Gastroesophageal sphincter (tissue), 4 donors: ENCODE measurements around the gene LINGO4. TPM values are rescaled to one million over a fixed set of nuclear protein-coding genes. Genes with fewer than 3 reads are reported as not detected.
"Not testable (repeated sequence)": the region's sequence is repeated elsewhere in the genome, so short reads cannot be mapped to it uniquely, and the experiment has no call there.

ENCODE experiments used
- ATAC-seq: fragments of 150-250 bp; one replicate; pipeline ENCODE4 v1.9.1; 2016; ENCODE audit warnings: mild to moderate bottlenecking, moderate library complexity
- H3K27ac ChIP-seq, 4 donors: fragments of 200-600 bp; sonication (generic) in 3 of 4; 1 replicate in 3 of 4; 2 replicates in 1 of 4; pipeline ENCODE4 v1.5.1; 2016 to 2019
- H3K27me3 ChIP-seq: fragments of 200-600 bp; sonication (generic); one replicate; pipeline ENCODE4 v1.5.1; 2019
- H3K36me3 ChIP-seq, 2 donors: fragments of 200-600 bp; sonication (generic); one replicate each; pipeline ENCODE4 v1.5.1; 2019; ENCODE audit warnings: control low read depth in 1 of 2
- H3K4me1 ChIP-seq, 3 donors: fragments of 200-600 bp; sonication (generic); 1 replicate in 2 of 3; 2 replicates in 1 of 3; pipeline ENCODE4 v1.5.1; 2016 to 2019; ENCODE audit warnings: control low read depth in 2 of 3
- H3K4me3 ChIP-seq, 2 donors: fragments of 200-600 bp; sonication (generic); one replicate each; pipeline ENCODE4 v1.5.1; 2019; ENCODE audit warnings: mild to moderate bottlenecking in 1 of 2, moderate library complexity in 1 of 2
- H3K9me3 ChIP-seq, 3 donors: fragments of 200-600 bp; sonication (generic); one replicate each; pipeline ENCODE4 v1.5.1; 2017 to 2019; ENCODE audit warnings: control low read depth in 2 of 3
- EP300 ChIP-seq: sonication (generic); formaldehyde crosslinking; IDR thresholded peaks from one replicate; pipeline ENCODE4 v1.6.1; 2017; ENCODE audit warnings: antibody characterized with exemption, mild to moderate bottlenecking
- POLR2A ChIP-seq, 2 donors: fragments of 450-650 bp; IDR thresholded peaks; one replicate each; pipeline ENCODE4 v1.6.1; 2017; ENCODE audit warnings: antibody characterized with exemption in 2 of 2, mild to moderate bottlenecking in 2 of 2, moderate library complexity in 1 of 2
- POLR2AphosphoS5 ChIP-seq: sonication (generic); formaldehyde crosslinking; IDR thresholded peaks from one replicate; pipeline ENCODE4 v1.6.1; 2017; ENCODE audit warnings: antibody characterized with exemption
- WGBS, 2 donors: methylation state at CpG; one replicate each; pipeline ENCODE4 v1.1.5; 2018; ENCODE audit warnings: low coverage in 1 of 2; 5-methylcytosine and 5-hydroxymethylcytosine counted together
- total RNA-seq, 4 donors: library from RNA; depleted of rRNA; stranded (reverse); fragments of >200 nt; gene quantifications; one replicate each; pipeline ENCODE4 v1.1.0, GENCODE V29; 2016
- TF ChIP-seq, protein P1 (sequence below), 4 experiments: fragments of 200-600 bp in 2 of 4; fragments of 450-650 bp in 2 of 4; sonication (generic) in 1 of 4; IDR thresholded peaks; one replicate each; pipeline ENCODE4 v1.5.1; 2017 to 2019; ENCODE audit warnings: antibody characterized with exemption in 4 of 4, mild to moderate bottlenecking in 2 of 4, moderate library complexity in 2 of 4

LINGO4 gene
- total RNA-seq, 4 donors from 2014 or later, result not detected

DNA sequence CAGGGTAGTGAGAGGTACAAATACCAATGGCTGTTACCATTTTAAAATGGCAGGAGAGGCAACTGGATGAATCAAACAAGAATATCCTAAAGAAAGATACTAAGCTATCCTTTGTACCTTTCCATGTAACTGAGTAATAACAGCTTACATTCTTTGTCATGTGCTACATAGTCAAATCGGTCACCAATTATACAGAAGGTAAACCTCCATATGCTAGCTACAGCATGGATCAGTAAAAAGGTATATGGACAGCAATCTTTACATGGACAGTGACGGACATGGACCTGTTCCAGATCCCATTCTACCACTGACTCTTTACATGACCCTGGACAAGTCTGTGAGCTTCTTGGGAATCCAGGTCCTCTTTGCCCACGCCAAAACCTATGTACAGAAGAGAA, 28.6 kb downstream of the LINGO4 start:
- no peak overlapping the region for H3K27ac ChIP-seq
- WGBS, 2 donors, result 80 to 84% methylated on average over 2 to 3 of the region's 3 CpGs
- no peaks in the 10 kb centered on the region for H3K9me3 ChIP-seq
- ATAC-seq, result no peak
- TF ChIP-seq, protein P1, sequence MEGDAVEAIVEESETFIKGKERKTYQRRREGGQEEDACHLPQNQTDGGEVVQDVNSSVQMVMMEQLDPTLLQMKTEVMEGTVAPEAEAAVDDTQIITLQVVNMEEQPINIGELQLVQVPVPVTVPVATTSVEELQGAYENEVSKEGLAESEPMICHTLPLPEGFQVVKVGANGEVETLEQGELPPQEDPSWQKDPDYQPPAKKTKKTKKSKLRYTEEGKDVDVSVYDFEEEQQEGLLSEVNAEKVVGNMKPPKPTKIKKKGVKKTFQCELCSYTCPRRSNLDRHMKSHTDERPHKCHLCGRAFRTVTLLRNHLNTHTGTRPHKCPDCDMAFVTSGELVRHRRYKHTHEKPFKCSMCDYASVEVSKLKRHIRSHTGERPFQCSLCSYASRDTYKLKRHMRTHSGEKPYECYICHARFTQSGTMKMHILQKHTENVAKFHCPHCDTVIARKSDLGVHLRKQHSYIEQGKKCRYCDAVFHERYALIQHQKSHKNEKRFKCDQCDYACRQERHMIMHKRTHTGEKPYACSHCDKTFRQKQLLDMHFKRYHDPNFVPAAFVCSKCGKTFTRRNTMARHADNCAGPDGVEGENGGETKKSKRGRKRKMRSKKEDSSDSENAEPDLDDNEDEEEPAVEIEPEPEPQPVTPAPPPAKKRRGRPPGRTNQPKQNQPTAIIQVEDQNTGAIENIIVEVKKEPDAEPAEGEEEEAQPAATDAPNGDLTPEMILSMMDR (IDR thresholded peaks at IDR 0.05), result no peak
- no peak for TF ChIP-seq POLR2A (IDR thresholded peaks at IDR 0.05)
- no peak for TF ChIP-seq POLR2AphosphoS5
- no peak for TF ChIP-seq EP300
- peaks cover 0 to 93% of the 10 kb centered on the region in 2 donors for H3K36me3 ChIP-seq
- H3K4me3 ChIP-seq, result no peak overlapping the region
- no peaks in the 10 kb centered on the region for H3K27me3 ChIP-seq
- no peaks in the 10 kb centered on the region for H3K4me1 ChIP-seq

DNA sequence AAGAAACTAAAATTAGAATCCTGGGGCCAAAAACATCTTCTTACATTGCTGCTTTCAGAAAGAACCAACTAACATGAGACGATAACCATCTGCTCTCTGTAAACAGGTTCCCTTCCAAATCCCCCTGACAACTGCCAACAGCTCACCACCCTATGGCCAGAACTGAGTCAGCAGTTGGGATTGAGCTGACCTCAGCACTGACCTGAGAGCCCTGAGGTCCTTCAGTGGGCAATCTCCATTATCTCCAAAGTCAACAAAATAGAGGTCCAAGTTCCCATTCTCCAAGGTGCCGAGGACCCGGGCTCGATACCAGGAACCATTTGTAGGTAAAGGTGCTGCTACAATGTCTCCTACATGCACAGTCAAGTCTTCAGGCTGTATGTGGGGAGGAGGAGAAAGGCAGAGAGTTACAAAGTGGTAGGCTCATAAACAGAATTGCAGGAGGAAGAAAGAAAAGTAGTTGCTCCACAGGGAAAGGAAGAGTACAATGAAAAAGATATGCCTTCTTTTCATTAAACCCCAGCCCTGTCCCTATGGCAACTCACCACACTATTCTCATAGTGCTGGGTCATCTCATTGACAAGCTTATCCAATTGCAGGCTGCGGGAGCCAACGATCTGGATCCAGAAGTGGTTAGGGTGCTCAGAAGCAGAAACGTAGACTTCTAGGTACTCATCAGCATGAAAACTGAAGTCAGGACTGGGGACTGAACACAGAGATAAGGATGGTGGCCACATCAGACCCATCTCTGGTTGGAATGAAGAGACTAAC, 29.1 kb downstream of the LINGO4 start:
- no peaks in the 10 kb centered on the region for H3K9me3 ChIP-seq
- WGBS, 2 donors, result 91 to 92% methylated on average over 7 of the region's 7 CpGs
- H3K4me1 ChIP-seq, result no peaks in the 10 kb centered on the region
- no peak for ATAC-seq
- peaks cover 0 to 89% of the 10 kb centered on the region in 2 donors for H3K36me3 ChIP-seq
- no peak for TF ChIP-seq POLR2A (IDR thresholded peaks at IDR 0.05)
- TF ChIP-seq, protein P1 (IDR thresholded peaks at IDR 0.05), result no peak
- no peak for TF ChIP-seq POLR2AphosphoS5
- TF ChIP-seq EP300, result no peak
- no peaks in the 10 kb centered on the region for H3K27me3 ChIP-seq
- no peak overlapping the region for H3K27ac ChIP-seq
- no peak overlapping the region for H3K4me3 ChIP-seq

DNA sequence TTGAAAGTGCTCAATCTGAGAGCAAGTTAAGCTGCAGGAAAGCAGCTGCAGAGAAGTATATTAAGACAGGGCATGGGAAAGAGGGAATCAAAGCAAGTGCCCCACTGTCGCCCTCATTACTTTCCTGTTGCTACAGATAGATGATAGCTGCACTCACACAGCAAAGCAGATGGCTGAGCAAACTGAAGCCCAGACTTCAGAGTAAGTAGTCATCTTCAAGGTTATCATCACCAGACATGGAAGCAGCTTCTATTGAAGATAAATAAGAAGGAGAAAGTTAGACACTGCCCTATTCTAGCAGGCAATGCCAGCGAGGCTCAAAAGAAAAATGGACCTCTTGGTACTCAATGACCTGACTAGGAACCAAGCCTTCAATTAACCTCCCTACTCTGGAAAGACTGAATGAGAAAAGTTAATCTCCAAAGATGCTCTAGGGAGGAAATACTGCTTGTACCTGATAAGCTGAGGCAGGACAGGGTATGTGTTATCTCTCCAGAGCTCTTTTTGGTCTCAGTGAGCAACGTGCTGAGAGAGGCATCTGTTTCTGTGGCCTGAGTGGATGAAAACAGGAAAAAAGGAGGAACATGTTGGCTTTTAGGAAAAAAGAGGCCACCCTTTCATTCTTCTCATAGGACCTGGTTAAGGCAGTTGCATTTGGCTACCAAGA, 30.8 kb downstream of the LINGO4 start:
- Histone ChIP-seq H3K9me3 (no peaks in the 10 kb centered on the region), H3K4me1 (no peaks in the 10 kb centered on the region), H3K27me3 (no peaks in the 10 kb centered on the region), H3K36me3 (peaks cover 0 to 72% of the 10 kb centered on the region in 2 donors), H3K27ac (no peak overlapping the region), H3K4me3 (no peak overlapping the region)
- ATAC-seq, result no peak
- no peak for TF ChIP-seq EP300
- no peak for TF ChIP-seq POLR2AphosphoS5
- TF ChIP-seq, protein P1 (IDR thresholded peaks at IDR 0.05), result no peak
- TF ChIP-seq POLR2A (IDR thresholded peaks at IDR 0.05), result no peak
- 60 to 79% methylated on average over 3 of the region's 3 CpGs for WGBS, 2 donors

DNA sequence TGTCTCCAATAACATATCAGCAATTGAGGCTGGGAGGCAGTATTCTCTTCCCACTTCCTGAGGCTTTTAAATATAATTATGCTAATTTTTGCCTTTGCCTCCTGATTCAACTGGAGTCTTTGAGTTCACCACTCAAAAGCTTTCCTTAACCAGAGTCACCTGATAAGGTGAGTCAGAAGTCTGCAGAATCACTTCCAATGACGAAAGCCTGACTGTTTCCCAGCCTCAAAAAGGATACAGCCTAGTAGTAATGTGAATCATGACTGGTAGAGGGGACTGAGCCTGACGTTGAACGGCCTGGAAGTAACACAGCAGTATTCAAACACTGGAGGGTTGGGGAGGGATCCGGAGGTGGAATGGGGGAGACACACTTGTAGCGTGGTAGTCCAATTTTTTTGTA, 31.5 kb downstream of the LINGO4 start:
- Histone ChIP-seq H3K4me3 (no peak overlapping the region), H3K27ac (no peak overlapping the region), H3K27me3 (no peaks in the 10 kb centered on the region), H3K9me3 (no peaks in the 10 kb centered on the region), H3K36me3 (peaks cover 0 to 65% of the 10 kb centered on the region in 2 donors), H3K4me1 (no peaks in the 10 kb centered on the region)
- no peak for ATAC-seq
- TF ChIP-seq POLR2AphosphoS5, result no peak
- 81 to 82% methylated on average over 5 of the region's 5 CpGs for WGBS, 2 donors

DNA sequence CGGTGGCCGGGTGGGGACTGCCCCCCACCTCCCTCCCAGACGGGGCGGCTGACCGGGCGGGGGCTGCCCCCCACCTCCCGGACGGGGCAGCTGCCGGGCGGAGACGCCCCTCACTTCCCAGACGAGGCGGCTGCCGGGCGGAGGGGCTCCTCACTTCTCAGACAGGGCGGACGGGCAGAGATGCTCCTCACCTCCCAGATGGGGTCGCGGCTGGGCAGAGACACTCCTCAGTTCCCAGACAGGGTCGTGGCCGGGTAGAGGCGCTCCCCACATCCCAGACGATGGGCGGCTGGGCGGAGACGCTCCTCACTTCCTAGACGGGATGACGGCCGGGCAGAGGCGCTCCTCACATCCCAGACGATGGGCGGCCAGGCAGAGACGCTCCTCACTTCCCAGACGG, 35.9 kb downstream of the LINGO4 start:
- WGBS, 2 donors, result no CpG with 5 or more reads among the region's 34 CpGs
- H3K9me3 ChIP-seq, H3K27ac ChIP-seq, H3K4me1 ChIP-seq, ATAC-seq, H3K27me3 ChIP-seq, H3K4me3 ChIP-seq: not testable (repeated sequence)
- H3K36me3 ChIP-seq, result peaks cover 0 to 21% of the 10 kb centered on the region in 2 donors

DNA sequence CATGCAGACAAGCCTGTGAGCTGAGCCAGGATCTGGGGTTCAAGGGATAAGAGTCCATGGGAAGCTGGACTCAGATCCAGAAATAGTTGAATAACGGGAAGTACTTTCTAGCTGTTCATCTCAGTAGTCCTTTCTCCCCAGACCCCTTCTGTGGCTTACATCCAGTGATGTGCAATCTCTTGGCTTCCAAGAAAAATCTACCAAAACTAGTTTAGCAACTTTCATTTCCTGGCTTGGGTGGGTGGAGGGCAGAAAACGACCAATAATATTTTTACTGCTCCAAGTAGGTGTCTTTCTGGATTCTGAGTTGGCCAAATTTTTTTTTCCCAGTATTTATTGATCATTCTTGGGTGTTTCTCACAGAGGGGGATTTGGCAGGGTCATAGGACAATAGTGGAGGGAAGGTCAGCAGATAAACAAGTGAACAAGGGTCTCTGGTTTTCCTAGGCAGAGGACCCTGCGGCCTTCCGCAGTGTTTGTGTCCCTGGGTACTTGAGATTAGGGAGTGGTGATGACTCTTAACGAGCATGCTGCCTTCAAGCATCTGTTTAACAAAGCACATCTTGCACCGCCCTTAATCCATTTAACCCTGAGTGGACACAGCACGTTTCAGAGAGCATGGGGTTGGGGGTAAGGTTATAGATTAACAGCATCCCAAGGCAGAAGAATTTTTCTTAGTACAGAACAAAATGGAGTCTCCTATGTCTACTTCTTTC, 36.7 kb downstream of the LINGO4 start:
- not testable (repeated sequence) for H3K9me3 ChIP-seq, H3K4me3 ChIP-seq, H3K27me3 ChIP-seq, H3K4me1 ChIP-seq, ATAC-seq, H3K27ac ChIP-seq
- peaks cover 0 to 13% of the 10 kb centered on the region in 2 donors for H3K36me3 ChIP-seq
- WGBS, 2 donors, result 40 to 46% methylated on average over 1 to 2 of the region's 7 CpGs
